ENCODE measurements around the gene DNAH3. TPM values are rescaled to one million over a fixed set of nuclear protein-coding genes. Genes with fewer than 3 reads are reported as not detected.

DNAH3 gene
- total RNA-seq, 4 donors from 2014 or later, result under 0.01 to 2.1 (median 0.93) TPM

DNA sequence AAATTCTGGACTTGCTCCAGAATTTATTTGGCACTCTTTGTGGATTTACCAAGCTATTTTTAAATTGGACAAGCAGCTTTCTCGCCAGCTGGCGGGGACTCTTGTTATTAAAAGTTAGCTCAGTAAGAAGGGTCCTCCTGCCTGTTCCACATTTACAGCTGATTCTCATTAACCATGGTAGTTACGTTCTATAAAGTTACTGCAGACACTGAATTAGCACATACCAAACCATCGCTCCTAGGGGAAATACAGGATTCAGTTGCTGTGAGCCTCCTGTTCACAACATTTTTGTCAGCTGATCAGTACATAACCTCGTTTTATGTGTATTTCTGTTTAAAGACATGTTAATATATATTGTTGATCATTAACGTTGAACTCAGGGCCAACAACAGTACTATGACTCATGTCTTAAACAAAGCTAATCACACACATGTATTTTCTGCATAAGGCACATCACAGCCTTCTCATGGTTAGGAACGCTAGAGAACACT lies 12.1 kb upstream of the DNAH3 start:
- Histone ChIP-seq H3K4me1 (peaks cover 8 to 26% of the 10 kb centered on the region in 2 donors), H3K9me3 (no peaks in the 10 kb centered on the region), H3K36me3 (no peaks in the 10 kb centered on the region), H3K4me3 (no peak overlapping the region), H3K27me3 (no peaks in the 10 kb centered on the region), H3K27ac (peak overlapping the region; percentile 17 to 55)
- intact Hi-C loops (cut with DNase I; ENCODE audit: low total_unique reads), result no loop called here
- DNase-seq, result peak; percentile 36 to 46
- TF ChIP-seq, protein P1, sequence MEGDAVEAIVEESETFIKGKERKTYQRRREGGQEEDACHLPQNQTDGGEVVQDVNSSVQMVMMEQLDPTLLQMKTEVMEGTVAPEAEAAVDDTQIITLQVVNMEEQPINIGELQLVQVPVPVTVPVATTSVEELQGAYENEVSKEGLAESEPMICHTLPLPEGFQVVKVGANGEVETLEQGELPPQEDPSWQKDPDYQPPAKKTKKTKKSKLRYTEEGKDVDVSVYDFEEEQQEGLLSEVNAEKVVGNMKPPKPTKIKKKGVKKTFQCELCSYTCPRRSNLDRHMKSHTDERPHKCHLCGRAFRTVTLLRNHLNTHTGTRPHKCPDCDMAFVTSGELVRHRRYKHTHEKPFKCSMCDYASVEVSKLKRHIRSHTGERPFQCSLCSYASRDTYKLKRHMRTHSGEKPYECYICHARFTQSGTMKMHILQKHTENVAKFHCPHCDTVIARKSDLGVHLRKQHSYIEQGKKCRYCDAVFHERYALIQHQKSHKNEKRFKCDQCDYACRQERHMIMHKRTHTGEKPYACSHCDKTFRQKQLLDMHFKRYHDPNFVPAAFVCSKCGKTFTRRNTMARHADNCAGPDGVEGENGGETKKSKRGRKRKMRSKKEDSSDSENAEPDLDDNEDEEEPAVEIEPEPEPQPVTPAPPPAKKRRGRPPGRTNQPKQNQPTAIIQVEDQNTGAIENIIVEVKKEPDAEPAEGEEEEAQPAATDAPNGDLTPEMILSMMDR (IDR thresholded peaks at IDR 0.05), result no peak
- TF ChIP-seq POLR2A (IDR thresholded peaks at IDR 0.05), result no peak

DNA sequence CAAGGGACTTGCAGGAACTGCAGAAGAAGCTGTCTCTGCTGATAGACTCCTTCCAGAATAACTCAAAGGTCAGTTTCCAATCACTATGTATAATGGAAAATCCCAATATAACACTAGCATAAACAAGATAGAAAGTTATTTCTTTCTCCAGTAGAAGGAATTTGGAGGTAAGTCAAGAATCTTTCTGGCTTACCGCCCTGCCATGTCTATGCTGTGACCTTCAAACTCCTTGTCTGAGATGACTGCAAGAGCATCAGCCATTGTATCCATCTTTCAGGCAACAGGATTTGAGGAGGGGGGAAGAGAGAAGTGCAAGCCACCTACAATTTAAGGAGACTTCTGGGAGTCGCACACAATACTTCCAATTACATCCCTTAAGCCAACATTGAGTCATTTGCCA lies 10.6 kb upstream of the DNAH3 start:
- no peaks in the 10 kb centered on the region for H3K27me3 ChIP-seq
- no peaks in the 10 kb centered on the region for H3K36me3 ChIP-seq
- TF ChIP-seq, protein P1 (IDR thresholded peaks at IDR 0.05), result no peak
- intact Hi-C loops (cut with DNase I; ENCODE audit: low total_unique reads), result no loop called here
- H3K4me3 ChIP-seq, result no peak overlapping the region
- H3K9me3 ChIP-seq, result no peaks in the 10 kb centered on the region
- peaks cover 8 to 29% of the 10 kb centered on the region in 2 donors for H3K4me1 ChIP-seq
- H3K27ac ChIP-seq, result peak overlapping the region; percentile 8 to 84
- DNase-seq, result no peak

DNA sequence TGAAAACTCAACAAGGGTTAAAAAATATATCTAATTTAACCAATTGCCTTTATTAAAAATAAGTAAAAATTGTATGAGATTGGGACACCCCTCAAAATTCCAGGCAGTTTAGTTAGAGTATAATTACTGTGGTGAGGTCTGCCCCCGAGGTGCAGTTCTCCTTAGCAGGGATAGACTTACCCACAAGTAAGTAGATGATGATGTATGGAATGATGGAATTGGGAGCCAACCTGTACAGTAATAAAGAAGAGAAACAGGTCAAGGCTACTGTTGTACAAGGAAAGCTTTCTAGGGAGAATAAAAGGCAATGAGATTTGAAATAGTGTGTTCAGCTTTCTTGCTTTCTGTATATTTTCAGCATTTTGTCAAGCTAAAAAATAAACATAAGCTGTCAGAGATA lies 9.6 kb upstream of the DNAH3 start:
- Histone ChIP-seq H3K36me3 (no peaks in the 10 kb centered on the region), H3K9me3 (no peaks in the 10 kb centered on the region), H3K27me3 (no peaks in the 10 kb centered on the region), H3K4me1 (peaks cover 8 to 29% of the 10 kb centered on the region in 2 donors), H3K4me3 (peak overlapping the region in 1 of 2 donors; percentile 78), H3K27ac (peak overlapping the region; percentile 10 to 84)
- intact Hi-C loops (cut with DNase I; ENCODE audit: low total_unique reads), result no loop called here
- TF ChIP-seq, protein P1 (IDR thresholded peaks at IDR 0.05), result no peak
- no peak for TF ChIP-seq POLR2A (IDR thresholded peaks at IDR 0.05)
- DNase-seq, result no peak

DNA sequence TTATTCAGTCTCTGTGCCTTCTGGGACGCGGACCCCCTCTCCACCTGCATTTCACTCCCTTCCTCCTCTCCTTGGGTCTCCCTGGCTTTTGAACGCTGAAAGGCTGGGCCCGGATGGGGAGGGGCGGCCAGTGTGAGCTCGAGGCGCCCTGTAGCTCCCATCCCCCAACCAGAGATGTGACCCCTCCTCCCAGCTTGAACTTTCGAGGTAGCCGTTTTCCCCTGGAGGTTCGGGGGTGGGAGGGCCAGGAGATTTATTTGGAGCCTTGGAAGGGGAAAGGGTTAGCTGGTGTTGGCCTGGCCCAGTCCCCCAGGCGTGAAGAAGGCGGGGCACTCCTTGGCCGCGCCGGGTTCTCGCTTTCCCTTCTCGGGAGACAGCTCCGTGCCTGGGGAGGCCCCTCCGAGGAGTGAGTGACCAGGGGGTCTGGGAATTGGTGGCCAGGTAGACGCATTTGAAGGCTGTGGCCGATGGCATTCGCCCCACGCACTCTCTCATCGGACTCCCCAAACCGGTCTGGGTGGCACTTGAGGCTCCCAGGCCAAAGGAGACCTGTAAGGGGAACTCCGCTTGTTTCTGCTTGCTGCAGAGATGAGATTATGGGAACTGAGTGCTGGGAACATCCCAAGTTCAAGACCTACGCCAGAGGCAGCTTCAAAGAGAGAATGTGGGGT lies 8.8 kb upstream of the DNAH3 start:
- DNase-seq, result peak; percentile 31 to 38
- peaks cover 8 to 29% of the 10 kb centered on the region in 2 donors for H3K4me1 ChIP-seq

More for the DNA sequence above, 8.8 kb upstream of the DNAH3 start:
- Histone ChIP-seq H3K27me3 (no peaks in the 10 kb centered on the region), H3K36me3 (no peaks in the 10 kb centered on the region), H3K27ac (peak overlapping the region; percentile 84 to 92), H3K9me3 (no peaks in the 10 kb centered on the region), H3K4me3 (peak overlapping the region; percentile 78 to 84)
- intact Hi-C loops (cut with DNase I; ENCODE audit: low total_unique reads), result no loop called here
- no peak for TF ChIP-seq POLR2A (IDR thresholded peaks at IDR 0.05)
- TF ChIP-seq, protein P1 (IDR thresholded peaks at IDR 0.05), result no peak
